ENCODE data around the gene NDUFS2. TPM values are rescaled to one million over a fixed set of nuclear protein-coding genes. Genes with fewer than 3 reads are reported as not detected.

Gene NDUFS2
- total RNA-seq, 2 donors from 2014 or later = 148 to 311 TPM

- no peak for DNase-seq (ENCODE audit: low spot score)
Measured at GRCh38 chr1:161258439-161259344, 56.5 kb downstream of the NDUFS2 start, which contains the start of gene PCP4L1. TSS of gene PCP4L1 (plus strand) at chr1:161258745. CDS start at chr1:161258975, 230 bp downstream.

GRCh38 chr1:161259345-161259702, 57.2 kb downstream of the NDUFS2 start:
- Histone ChIP-seq H3K36me3 (no peaks in the 10 kb centered on the region), H3K27ac (no peak overlapping the region), H3K4me1 (peaks cover 0 to 9% of the 10 kb centered on the region in 2 donors), H3K4me3 (no peak overlapping the region), H3K9me3 (peaks cover 0 to 14% of the 10 kb centered on the region in 2 donors), H3K27me3 (no peaks in the 10 kb centered on the region)
- no peak for DNase-seq (ENCODE audit: low spot score)
- TF ChIP-seq CTCF (IDR thresholded peaks at IDR 0.05) = no peak

More at GRCh38 chr1:161258439-161259344, 56.5 kb downstream of the NDUFS2 start, which contains the start of gene PCP4L1:
- no peak within 1 kb of the TSS for H3K27ac ChIP-seq
- H3K27me3 ChIP-seq = no peaks in the 10 kb centered on the region
- TF ChIP-seq CTCF (IDR thresholded peaks at IDR 0.05) = no peak
- H3K4me3 ChIP-seq = peak within 1 kb of the TSS; percentile 32 to 51
- H3K4me1 ChIP-seq = peaks cover 0 to 9% of the 10 kb centered on the region in 2 donors
- H3K36me3 ChIP-seq = no peaks in the 10 kb centered on the region
- H3K9me3 ChIP-seq = peaks cover 0 to 14% of the 10 kb centered on the region in 2 donors

- H3K4me1 ChIP-seq = peaks cover 0 to 9% of the 10 kb centered on the region in 2 donors
- H3K4me3 ChIP-seq = no peak overlapping the region
- no peaks in the 10 kb centered on the region for H3K27me3 ChIP-seq
- no peaks in the 10 kb centered on the region for H3K36me3 ChIP-seq
- peaks cover 0 to 14% of the 10 kb centered on the region in 2 donors for H3K9me3 ChIP-seq
- DNase-seq (ENCODE audit: low spot score) = no peak
- no peak overlapping the region for H3K27ac ChIP-seq
- no peak for TF ChIP-seq CTCF (IDR thresholded peaks at IDR 0.05)
Measured at GRCh38 chr1:161259765-161260164, 57.6 kb downstream of the NDUFS2 start.

GRCh38 chr1:161260376-161261260, 58.5 kb downstream of the NDUFS2 start:
- H3K27me3 ChIP-seq = no peaks in the 10 kb centered on the region
- H3K36me3 ChIP-seq = no peaks in the 10 kb centered on the region
- peaks cover 0 to 14% of the 10 kb centered on the region in 2 donors for H3K9me3 ChIP-seq
- H3K27ac ChIP-seq = no peak overlapping the region
- H3K4me3 ChIP-seq = no peak overlapping the region
- no peak for TF ChIP-seq CTCF (IDR thresholded peaks at IDR 0.05)
- peaks cover 0 to 9% of the 10 kb centered on the region in 2 donors for H3K4me1 ChIP-seq
- DNase-seq (ENCODE audit: low spot score) = no peak

- DNase-seq (ENCODE audit: low spot score) = no peak
- no peaks in the 10 kb centered on the region for H3K27me3 ChIP-seq
- H3K27ac ChIP-seq = no peak overlapping the region
- peaks cover 0 to 12% of the 10 kb centered on the region in 2 donors for H3K9me3 ChIP-seq
- H3K4me3 ChIP-seq = no peak overlapping the region
- H3K4me1 ChIP-seq = peaks cover 0 to 9% of the 10 kb centered on the region in 2 donors
- H3K36me3 ChIP-seq = no peaks in the 10 kb centered on the region
- TF ChIP-seq CTCF (IDR thresholded peaks at IDR 0.05) = no peak
Measured at GRCh38 chr1:161261261-161262235, 59.4 kb downstream of the NDUFS2 start.
